Measurements from ENCODE around the gene BRF1.
"Not testable (repeated sequence)": the region's sequence is repeated elsewhere in the genome, so short reads cannot be mapped to it uniquely, and the experiment has no call there.

The BRF1 gene

GRCh38 chr14:105300542-105301102 is at the start of gene BRF1:
Gene BRF1 (minus strand): TSS chr14:105301001. CDS start chr14:105300629, 372 bp downstream.
- peak; percentile 91 for DNase-seq (ENCODE audit: low read depth)

- no peak for DNase-seq (ENCODE audit: low read depth)
These were observed 49.2 kb upstream of the BRF1 start for GRCh38 chr14:105349992-105350391.

GRCh38 chr14:105348945-105349699 is 48.3 kb upstream of the BRF1 start:
- no peak for DNase-seq (ENCODE audit: low read depth)

- no peak for DNase-seq (ENCODE audit: low read depth)
These were observed 47.6 kb upstream of the BRF1 start for GRCh38 chr14:105348169-105348944.

GRCh38 chr14:105347587-105347968 is 46.8 kb upstream of the BRF1 start:
- no peak for DNase-seq (ENCODE audit: low read depth)

- no peak for DNase-seq (ENCODE audit: low read depth)
These were observed 46.2 kb upstream of the BRF1 start for GRCh38 chr14:105346876-105347586.

GRCh38 chr14:105346200-105346533 is 45.4 kb upstream of the BRF1 start:
- DNase-seq (ENCODE audit: low read depth), result no peak

GRCh38 chr14:105343194-105343593 is 42.4 kb upstream of the BRF1 start:
- DNase-seq (ENCODE audit: low read depth), result no peak

- no peak for DNase-seq (ENCODE audit: low read depth)
These were observed 40.3 kb upstream of the BRF1 start for GRCh38 chr14:105340821-105341733.

GRCh38 chr14:105337966-105338741 is 37.4 kb upstream of the BRF1 start:
- DNase-seq (ENCODE audit: low read depth), result no peak

- no peak for DNase-seq (ENCODE audit: low read depth)
These were observed 36.6 kb upstream of the BRF1 start for GRCh38 chr14:105337433-105337832.

GRCh38 chr14:105336477-105337287 is 35.9 kb upstream of the BRF1 start:
- no peak for DNase-seq (ENCODE audit: low read depth)

GRCh38 chr14:105335735-105336476 is 35.1 kb upstream of the BRF1 start:
- no peak for DNase-seq (ENCODE audit: low read depth)

- not testable (repeated sequence) for DNase-seq (ENCODE audit: low read depth)
These were observed 34.4 kb upstream of the BRF1 start for GRCh38 chr14:105335231-105335542.

GRCh38 chr14:105334383-105335230 is 33.8 kb upstream of the BRF1 start:
- DNase-seq (ENCODE audit: low read depth), result no peak

GRCh38 chr14:105333613-105334364 is 33.0 kb upstream of the BRF1 start:
- DNase-seq (ENCODE audit: low read depth), result no peak

- DNase-seq (ENCODE audit: low read depth), result no peak
These were observed 32.3 kb upstream of the BRF1 start for GRCh38 chr14:105333020-105333490.

Data from stimulated activated CD8-positive, alpha-beta memory T cell treated with anti-CD3 and anti-CD28 coated beads, Interleukin-12 subunit alpha, Interleukin-12 subunit beta, amount 100 ng/mL, for 1 hour (primary cell).